ENCODE data around the gene ITGA1. TPM values are rescaled to one million over a fixed set of nuclear protein-coding genes. Genes with fewer than 3 reads are reported as not detected.
A peak's percentile ranks its signal among the peaks of the same experiment; 100 is the strongest.

ITGA1 gene
- total RNA-seq, 1 donor from 2014 or later = 9.1 TPM

- Mint-ChIP-seq H3K4me1 (peaks cover 4% of the 10 kb centered on the region), H3K36me3 (no peaks in the 10 kb centered on the region), H3K4me3 (no peak overlapping the region), H3K9me3 (no peaks in the 10 kb centered on the region), H3K27me3 (ENCODE audit: low read depth) (no peaks in the 10 kb centered on the region), H3K27ac (no peak overlapping the region)
- no peak for DNase-seq (ENCODE audit: low spot score in 2 of 2, unreplicated experiment in 2 of 2)
- no peak for TF ChIP-seq CTCF (IDR thresholded peaks at IDR 0.05; ENCODE audit: unreplicated experiment)
Measured at GRCh38 chr5:52839285-52839684, 51.6 kb downstream of the ITGA1 start.

- no peak for TF ChIP-seq CTCF (IDR thresholded peaks at IDR 0.05; ENCODE audit: unreplicated experiment)
- DNase-seq (ENCODE audit: low spot score in 2 of 2, unreplicated experiment in 2 of 2) = no peak
- H3K27me3 Mint-ChIP-seq (ENCODE audit: low read depth) = no peaks in the 10 kb centered on the region
- peak overlapping the region; percentile 26 for H3K27ac Mint-ChIP-seq
- peaks cover 4% of the 10 kb centered on the region for H3K4me1 Mint-ChIP-seq
- H3K4me3 Mint-ChIP-seq = no peak overlapping the region
- no peaks in the 10 kb centered on the region for H3K9me3 Mint-ChIP-seq
- no peaks in the 10 kb centered on the region for H3K36me3 Mint-ChIP-seq
Measured at GRCh38 chr5:52840277-52841050, 52.7 kb downstream of the ITGA1 start.

DNA sequence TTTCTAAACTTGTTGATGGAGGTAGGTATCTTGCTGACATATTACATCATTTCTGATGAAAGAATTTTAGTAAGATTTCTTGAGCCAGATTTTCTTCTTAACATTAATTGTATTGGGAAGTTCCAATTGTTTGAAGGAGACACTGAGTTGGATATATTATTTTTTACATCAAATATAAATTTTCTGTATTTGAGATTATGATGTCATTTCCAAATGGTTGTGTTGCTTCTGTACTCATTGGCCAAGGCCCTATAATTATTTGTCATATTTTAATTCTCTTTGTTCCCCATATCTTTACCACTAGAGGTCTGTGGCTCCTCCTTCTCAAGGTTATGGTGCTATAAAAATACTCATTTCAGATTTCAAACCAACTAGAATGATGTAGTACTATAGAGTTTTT is 53.4 kb downstream of the ITGA1 start:
- H3K36me3 Mint-ChIP-seq = no peaks in the 10 kb centered on the region
- DNase-seq (ENCODE audit: low spot score in 2 of 2, unreplicated experiment in 2 of 2) = no peak
- TF ChIP-seq CTCF (IDR thresholded peaks at IDR 0.05; ENCODE audit: unreplicated experiment) = no peak
- no peaks in the 10 kb centered on the region for H3K9me3 Mint-ChIP-seq
- H3K27me3 Mint-ChIP-seq (ENCODE audit: low read depth) = no peaks in the 10 kb centered on the region
- H3K4me3 Mint-ChIP-seq = no peak overlapping the region
- no peak overlapping the region for H3K27ac Mint-ChIP-seq
- H3K4me1 Mint-ChIP-seq = peaks cover 4% of the 10 kb centered on the region

GRCh38 chr5:52842111-52842510 is 54.4 kb downstream of the ITGA1 start:
- Mint-ChIP-seq H3K4me1 (peaks cover 4% of the 10 kb centered on the region), H3K27me3 (ENCODE audit: low read depth) (no peaks in the 10 kb centered on the region), H3K36me3 (no peaks in the 10 kb centered on the region), H3K27ac (no peak overlapping the region), H3K4me3 (no peak overlapping the region), H3K9me3 (no peaks in the 10 kb centered on the region)
- DNase-seq (ENCODE audit: low spot score in 2 of 2, unreplicated experiment in 2 of 2) = no peak
- no peak for TF ChIP-seq CTCF (IDR thresholded peaks at IDR 0.05; ENCODE audit: unreplicated experiment)

GRCh38 chr5:52844885-52845284 is 57.2 kb downstream of the ITGA1 start:
- no peak overlapping the region for H3K4me3 Mint-ChIP-seq
- no peak for DNase-seq (ENCODE audit: low spot score in 2 of 2, unreplicated experiment in 2 of 2)

More at GRCh38 chr5:52844885-52845284, 57.2 kb downstream of the ITGA1 start:
- Mint-ChIP-seq H3K27ac (peak overlapping the region; percentile 6), H3K36me3 (no peaks in the 10 kb centered on the region), H3K4me1 (peaks cover 4% of the 10 kb centered on the region), H3K9me3 (peaks cover 4% of the 10 kb centered on the region), H3K27me3 (ENCODE audit: low read depth) (no peaks in the 10 kb centered on the region)
- no peak for TF ChIP-seq CTCF (IDR thresholded peaks at IDR 0.05; ENCODE audit: unreplicated experiment)
